ENCODE data around the gene LYPLA2. TPM values are rescaled to one million over a fixed set of nuclear protein-coding genes. Genes with fewer than 3 reads are reported as not detected.

Gene LYPLA2
- total and polyA plus RNA-seq, 2 of the 4 experiments (the other 2 are of a cell fraction), result 44.3 to 78.6 TPM

GRCh38 chr1:23799570-23800399, 8.8 kb downstream of the LYPLA2 start:
- WGBS, 2 experiments (ENCODE audit: extremely low coverage in 2 of 2, insufficient read length in 1 of 2), result 12% methylated on average over 11 of the region's 48 CpGs; no CpG with 5 or more reads in 1 of the 2 experiments
- peak overlapping the region; percentile 98 for H2AK9ac ChIP-seq (replicated peaks; ENCODE audit: low read depth, low read length, poor library complexity)
- peak overlapping the region; percentile 94 for H2AFZ ChIP-seq (replicated peaks; ENCODE audit: low read length, poor library complexity)
- peak overlapping the region; percentile 98 for H3K14ac ChIP-seq (replicated peaks; ENCODE audit: low read depth, low read length)
- POLR2A ChIA-PET (ENCODE audit: unreplicated experiment), result interaction anchor here (0.5 kb wide), 1 partner anchor 20 kb away, joined by 3 read pairs; no protein-coding TSS in a partner anchor
- CTCF ChIA-PET, result interaction anchor here (0.6 kb wide), 2 partner anchors 10 to 117 kb away, joined by 3 to 4 read pairs; no protein-coding TSS in a partner anchor
- H3K27me3 ChIP-seq (ENCODE audit: control insufficient read depth, insufficient read depth, low read length), result no peaks in the 10 kb centered on the region
- H4K8ac ChIP-seq (ENCODE audit: low read depth in 2 of 2, low read length in 2 of 2), result peak overlapping the region; percentile 52 to 96
- peaks cover 17 to 37% of the 10 kb centered on the region in 2 experiments for H3K79me1 ChIP-seq (ENCODE audit: low read depth in 1 of 2, low read length in 2 of 2)
- H3K18ac ChIP-seq (ENCODE audit: low read depth, low read length), result peak overlapping the region; percentile 39; the same call in 1 of the 2 replicates
- H2BK20ac ChIP-seq (ENCODE audit: low read depth, low read length), result no peak overlapping the region
- peak overlapping the region; percentile 81 for H3K9ac ChIP-seq (ENCODE audit: low read depth, low read length)
- peak overlapping the region; percentile 82 for H2BK5ac ChIP-seq (ENCODE audit: low read depth, low read length, poor library complexity, severe bottlenecking)
- DNase-seq (peak; percentile 56), ATAC-seq (ENCODE audit: low read depth) (peak; percentile 48)
- peak; percentile 81 for TF ChIP-seq USF2 (IDR thresholded peaks at IDR 0.05; ENCODE audit: low read depth, low read length)
- TF ChIP-seq MAZ (IDR thresholded peaks at IDR 0.05; ENCODE audit: borderline replicate concordance, low read depth, low read length), result peak; percentile 43; the same call in 1 of the 2 replicates
- no peak for TF ChIP-seq RCOR1 (IDR thresholded peaks at IDR 0.05; ENCODE audit: insufficient replicate concordance, low read length)
- no peak for TF ChIP-seq FOS (IDR thresholded peaks at IDR 0.05; ENCODE audit: low read depth, low read length)
- no peak for TF ChIP-seq NFE2L2 (IDR thresholded peaks at IDR 0.05; ENCODE audit: low read depth, low read length)
- H2BK120ac ChIP-seq (ENCODE audit: low read depth, low read length), result peak overlapping the region; percentile 45
- H2BK15ac ChIP-seq (ENCODE audit: low read depth, low read length), result peak overlapping the region; percentile 74; the same call in 2 of the 3 replicates
- peaks cover 7% of the 10 kb centered on the region; the same call in 1 of the 2 replicates for H3K4me1 ChIP-seq (ENCODE audit: control insufficient read depth, insufficient read depth, low read length)
- dilution Hi-C loops (cut with HindIII; ENCODE audit: low sequenced_read_pairs, unreplicated experiment) (no loop called here), intact Hi-C loops (cut with micrococcal nuclease) (no loop called here), in situ Hi-C loops (cut with MboI; ENCODE audit: low sequenced_read_pairs) (no loop called here)
- H3K56ac ChIP-seq (ENCODE audit: extremely low read depth, insufficient read depth, low read length), result peak overlapping the region; percentile 84; the same call in 1 of the 2 replicates
- H4K20me1 ChIP-seq (ENCODE audit: insufficient read depth, low read length), result no peaks in the 10 kb centered on the region
- peak overlapping the region; percentile 71 for H3K27ac ChIP-seq (ENCODE audit: insufficient read depth, low read length)
- H3K36me3 ChIP-seq (ENCODE audit: control insufficient read depth, insufficient read depth, low read length), result peaks cover 22% of the 10 kb centered on the region
- H3K23ac ChIP-seq (ENCODE audit: low read depth, low read length), result peak overlapping the region; percentile 97
- no peaks in the 10 kb centered on the region for H3K9me3 ChIP-seq (ENCODE audit: control insufficient read depth, insufficient read depth, low read length)
- BruUV-seq (replicated peaks), result no TSS peak
- peak overlapping the region; percentile 87 for H4K91ac ChIP-seq (ENCODE audit: insufficient read depth, low read depth, low read length)
- H4K5ac ChIP-seq (ENCODE audit: low read depth, low read length), result peak overlapping the region; percentile 38; the same call in 1 of the 2 replicates
- H2AK5ac ChIP-seq (ENCODE audit: low read depth, low read length), result peak overlapping the region; percentile 91
- H3K9me1 ChIP-seq (ENCODE audit: insufficient read depth, low read length), result peaks cover 6% of the 10 kb centered on the region; the same call in 1 of the 2 replicates
- H3K4me3 ChIP-seq (ENCODE audit: insufficient read depth, low read depth, low read length), result peak overlapping the region; percentile 67
- H3K4ac ChIP-seq (ENCODE audit: low read depth, low read length), result peak overlapping the region; percentile 96
- H3K4me2 ChIP-seq (ENCODE audit: low read depth, low read length), result peak overlapping the region; percentile 98

All from IMR-90 (cell line).